Spleen (tissue), 11 donors: ENCODE measurements around the gene APBB1IP. TPM values are rescaled to one million over a fixed set of nuclear protein-coding genes. Genes with fewer than 3 reads are reported as not detected.

Source experiments
- DNase-seq: peaks from one replicate; pipeline ENCODE4 v3.0.0-alpha.2; 2020
- H3K27ac ChIP-seq, 8 donors: fragments of 200-600 bp; sonication (generic) in 7 of 8; 1 replicate in 4 of 8; 2 replicates in 4 of 8; pipeline versions ENCODE4 v1.5.0 to v1.8.0; 2016 to 2021; ENCODE audit warnings: inconsistent platforms in 4 of 8, mild to moderate bottlenecking in 4 of 8, moderate library complexity in 1 of 8
- H3K27me3 ChIP-seq, 7 donors: fragments of 200-600 bp; sonication (generic) in 6 of 7; replicated peaks in 1 of 7; 1 replicate in 4 of 7; 2 replicates in 3 of 7; pipeline versions ENCODE4 v1.5.0 to v1.8.0; 2016 to 2021; ENCODE audit warnings: inconsistent platforms in 3 of 7, mild to moderate bottlenecking in 1 of 7
- H3K36me3 ChIP-seq, 6 donors: fragments of 200-600 bp; sonication (generic) in 5 of 6; 1 replicate in 4 of 6; 2 replicates in 2 of 6; pipeline versions ENCODE4 v1.5.0 to v1.8.0; 2016 to 2021; ENCODE audit warnings: inconsistent platforms in 2 of 6
- H3K4me1 ChIP-seq, 6 donors: fragments of 200-600 bp; sonication (generic) in 5 of 6; 1 replicate in 3 of 6; 2 replicates in 3 of 6; pipeline versions ENCODE4 v1.5.0 to v1.8.0; 2016 to 2021; ENCODE audit warnings: inconsistent platforms in 3 of 6
- H3K4me3 ChIP-seq, 8 donors: fragments of 200-600 bp; sonication (generic) in 7 of 8; 1 replicate in 4 of 8; 2 replicates in 4 of 8; pipeline versions ENCODE4 v1.5.0 to v1.8.0; 2016 to 2021; ENCODE audit warnings: inconsistent platforms in 4 of 8, mild to moderate bottlenecking in 4 of 8, moderate library complexity in 2 of 8
- H3K9me3 ChIP-seq, 8 donors: fragments of 200-600 bp; sonication (generic) in 7 of 8; 1 replicate in 4 of 8; 2 replicates in 4 of 8; pipeline versions ENCODE4 v1.5.0 to v1.8.0; 2016 to 2021; ENCODE audit warnings: inconsistent platforms in 4 of 8
- POLR2A ChIP-seq, 3 donors: fragments of 450-650 bp; IDR thresholded peaks; one replicate each; pipeline ENCODE4 v1.5.1; 2017; ENCODE audit warnings: antibody characterized with exemption in 3 of 3, mild to moderate bottlenecking in 1 of 3
- POLR2AphosphoS5 ChIP-seq, 3 donors: sonication (generic); formaldehyde crosslinking; IDR thresholded peaks; one replicate each; pipeline ENCODE4 v1.5.1; 2017; ENCODE audit warnings: antibody characterized with exemption in 3 of 3
- WGBS, 5 donors: extraction: QIAGEN DNeasy Blood & Tissue Kit in 3 of 5; methylation state at CpG; one replicate each; pipeline versions ENCODE4 v1.1.5 to v1.1.7; 2013 to 2018; 5-methylcytosine and 5-hydroxymethylcytosine counted together
- intact Hi-C: fragments of 100-400 bp; cut with DNase I; formaldehyde crosslinking; loops from one replicate; pipeline ENCODE4 v1.15.0; 2023; ENCODE audit warnings: low total_unique reads
- polyA plus RNA-seq, 3 donors: library from polyadenylated mRNA; stranded (reverse); fragments of 200-250 nt; gene quantifications; one replicate each; pipeline ENCODE4 v1.2.1, GENCODE V29; 2013
- total RNA-seq, 7 donors: library from RNA; depleted of rRNA in 3 of 7; stranded (reverse); fragments of >200 nt in 3 of 7; fragmentation: NEBNext Ultra II Directional in 4 of 7; extraction: Animal tissue kit (Norgen Biotek cat#: 25700) in 4 of 7; gene quantifications; one replicate each; pipeline versions ENCODE4 v1.1.0 to v1.2.1, GENCODE V29; 2016 to 2021
- TF ChIP-seq, protein P1 (sequence below), 11 experiments: fragments of 200-600 bp in 7 of 11; fragments of 450-650 bp in 4 of 11; sonication (generic) in 4 of 11; IDR thresholded peaks in 8 of 11; conservative IDR thresholded peaks in 3 of 11; 1 replicate in 7 of 11; 2 replicates in 4 of 11; pipeline versions ENCODE4 v1.4.0 to v1.8.0; 2016 to 2021; ENCODE audit warnings: antibody characterized with exemption in 11 of 11, inconsistent platforms in 4 of 11, mild to moderate bottlenecking in 1 of 11
- donor health status: healthy with polysubstance abuse.
- donor health status: DM: no; HTN: no; CAD: no; lungs with moderate emphysema.
- donor health status: DM: no; HTN: no; CAD: no.
- donor health status: Bipolar disorder and iron deficiency.
- donor health status: healthy.
- donor health status: DM: no; HTN: no; CAD: no.
- donor health status: DM: yes; HTN: yes; CAD: no.

The APBB1IP gene
- total and polyA plus RNA-seq, 10 donors: 19.7 to 136 (median 79.2) TPM

GRCh38 chr10:26477501-26477900 is 39.4 kb downstream of the APBB1IP start:
- TF ChIP-seq, protein P1, sequence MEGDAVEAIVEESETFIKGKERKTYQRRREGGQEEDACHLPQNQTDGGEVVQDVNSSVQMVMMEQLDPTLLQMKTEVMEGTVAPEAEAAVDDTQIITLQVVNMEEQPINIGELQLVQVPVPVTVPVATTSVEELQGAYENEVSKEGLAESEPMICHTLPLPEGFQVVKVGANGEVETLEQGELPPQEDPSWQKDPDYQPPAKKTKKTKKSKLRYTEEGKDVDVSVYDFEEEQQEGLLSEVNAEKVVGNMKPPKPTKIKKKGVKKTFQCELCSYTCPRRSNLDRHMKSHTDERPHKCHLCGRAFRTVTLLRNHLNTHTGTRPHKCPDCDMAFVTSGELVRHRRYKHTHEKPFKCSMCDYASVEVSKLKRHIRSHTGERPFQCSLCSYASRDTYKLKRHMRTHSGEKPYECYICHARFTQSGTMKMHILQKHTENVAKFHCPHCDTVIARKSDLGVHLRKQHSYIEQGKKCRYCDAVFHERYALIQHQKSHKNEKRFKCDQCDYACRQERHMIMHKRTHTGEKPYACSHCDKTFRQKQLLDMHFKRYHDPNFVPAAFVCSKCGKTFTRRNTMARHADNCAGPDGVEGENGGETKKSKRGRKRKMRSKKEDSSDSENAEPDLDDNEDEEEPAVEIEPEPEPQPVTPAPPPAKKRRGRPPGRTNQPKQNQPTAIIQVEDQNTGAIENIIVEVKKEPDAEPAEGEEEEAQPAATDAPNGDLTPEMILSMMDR (IDR thresholded peaks at IDR 0.05 in 8 of 11, conservative IDR thresholded peaks at IDR 0.05 in 3 of 11): no peak
- Histone ChIP-seq H3K4me3 (no peak overlapping the region), H3K27me3 (no peaks in the 10 kb centered on the region), H3K9me3 (no peaks in the 10 kb centered on the region), H3K36me3 (peaks cover 0 to 16% (median 0%) of the 10 kb centered on the region in 6 donors), H3K4me1 (peaks cover 16 to 99% (median 78%) of the 10 kb centered on the region in 6 donors), H3K27ac (peak overlapping the region in 3 of 8 donors; percentile 70 to 80 (median 71))
- 92 to 99% (median 95%) methylated on average over 4 of the region's 4 CpGs for WGBS, 5 donors
- intact Hi-C loops: no loop called here
- no peak for DNase-seq

DNA sequence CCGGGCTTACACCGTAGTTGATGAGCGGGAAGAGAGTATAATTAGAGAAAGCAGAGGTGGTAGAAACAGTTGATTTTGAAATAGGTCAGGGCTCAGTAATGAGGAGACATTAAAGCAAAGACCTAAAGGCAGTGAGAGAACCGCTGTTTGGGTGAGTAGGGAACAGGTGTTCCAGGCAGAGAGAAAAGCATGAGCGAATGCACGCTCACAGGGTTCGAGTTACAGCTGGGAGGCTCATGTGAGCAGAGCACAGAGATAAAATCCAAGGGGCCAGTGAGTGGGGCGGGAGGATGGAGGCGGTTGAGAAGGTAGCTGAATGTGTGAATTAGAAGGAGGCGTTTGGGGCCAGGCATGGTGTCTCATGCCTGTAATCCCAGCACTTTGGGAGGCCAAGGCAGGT is 39.9 kb downstream of the APBB1IP start:
- peak overlapping the region in 6 of 8 donors; percentile 29 to 80 (median 59) for H3K27ac ChIP-seq
- intact Hi-C loops: no loop called here

GRCh38 chr10:26479766-26480492 is 41.8 kb downstream of the APBB1IP start:
- Histone ChIP-seq H3K27ac (peak overlapping the region; percentile 76 to 93 (median 88)), H3K4me3 (peak overlapping the region in 1 of 8 donors; percentile 38), H3K36me3 (peaks cover 0 to 16% (median 0%) of the 10 kb centered on the region in 6 donors), H3K27me3 (no peaks in the 10 kb centered on the region), H3K4me1 (peaks cover 21 to 99% (median 82%) of the 10 kb centered on the region in 6 donors), H3K9me3 (no peaks in the 10 kb centered on the region)
- intact Hi-C loops: no loop called here
- peak; percentile 81 for DNase-seq
- WGBS, 5 donors: 27 to 73% (median 62%) methylated on average over 4 to 6 of the region's 6 CpGs
- TF ChIP-seq POLR2A (IDR thresholded peaks at IDR 0.05) (no peak), POLR2AphosphoS5 (IDR thresholded peaks at IDR 0.05) (no peak)
- TF ChIP-seq, protein P1 (IDR thresholded peaks at IDR 0.05 in 8 of 11, conservative IDR thresholded peaks at IDR 0.05 in 3 of 11): no peak

More for the DNA sequence above, 39.9 kb downstream of the APBB1IP start:
- H3K9me3 ChIP-seq: no peaks in the 10 kb centered on the region
- peaks cover 0 to 16% (median 0%) of the 10 kb centered on the region in 6 donors for H3K36me3 ChIP-seq
- H3K4me1 ChIP-seq: peaks cover 17 to 99% (median 80%) of the 10 kb centered on the region in 6 donors
- 62 to 88% (median 83%) methylated on average over 10 of the region's 10 CpGs for WGBS, 5 donors
- H3K27me3 ChIP-seq: no peaks in the 10 kb centered on the region
- no peak for DNase-seq
- TF ChIP-seq POLR2A (IDR thresholded peaks at IDR 0.05): no peak
- TF ChIP-seq, protein P1 (IDR thresholded peaks at IDR 0.05 in 8 of 11, conservative IDR thresholded peaks at IDR 0.05 in 3 of 11): no peak
- no peak overlapping the region for H3K4me3 ChIP-seq

DNA sequence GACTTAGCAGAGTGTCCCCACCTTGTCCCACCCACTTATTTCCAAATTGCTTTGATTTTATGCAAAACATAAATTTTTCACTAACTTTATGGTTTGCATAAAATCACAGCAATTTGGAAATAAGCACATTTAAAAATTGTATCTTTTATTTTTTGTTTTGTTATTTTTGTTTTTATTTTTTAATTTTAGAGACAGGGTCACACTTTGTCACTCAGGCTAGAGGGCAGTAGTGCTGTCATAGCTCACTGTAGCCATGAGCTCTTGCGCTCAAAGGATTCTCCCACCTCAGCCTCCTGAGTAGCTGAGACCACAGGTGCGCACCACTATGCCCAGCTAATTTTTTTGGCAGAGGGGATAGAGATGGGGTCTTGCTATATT is 43.2 kb downstream of the APBB1IP start:
- H3K9me3 ChIP-seq: no peaks in the 10 kb centered on the region
- H3K27ac ChIP-seq: peak overlapping the region; percentile 76 to 93 (median 88)
- peaks cover 0 to 10% (median 0%) of the 10 kb centered on the region in 6 donors for H3K36me3 ChIP-seq
- no peaks in the 10 kb centered on the region for H3K27me3 ChIP-seq
- TF ChIP-seq, protein P1 (IDR thresholded peaks at IDR 0.05 in 8 of 11, conservative IDR thresholded peaks at IDR 0.05 in 3 of 11): no peak
- TF ChIP-seq POLR2A (IDR thresholded peaks at IDR 0.05): no peak
- no peak for TF ChIP-seq POLR2AphosphoS5 (IDR thresholded peaks at IDR 0.05)
- intact Hi-C loops: no loop called here
- no peak for DNase-seq
- 85 to 92% (median 87%) methylated on average over 2 of the region's 2 CpGs for WGBS, 5 donors
- peaks cover 35 to 99% (median 83%) of the 10 kb centered on the region in 6 donors for H3K4me1 ChIP-seq
- H3K4me3 ChIP-seq: peak overlapping the region in 1 of 8 donors; percentile 17
